ENCODE measurements around the gene METTL25.
"Not testable (repeated sequence)": the region's sequence is repeated elsewhere in the genome, so short reads cannot be mapped to it uniquely, and the experiment has no call there.

Gene METTL25

DNA sequence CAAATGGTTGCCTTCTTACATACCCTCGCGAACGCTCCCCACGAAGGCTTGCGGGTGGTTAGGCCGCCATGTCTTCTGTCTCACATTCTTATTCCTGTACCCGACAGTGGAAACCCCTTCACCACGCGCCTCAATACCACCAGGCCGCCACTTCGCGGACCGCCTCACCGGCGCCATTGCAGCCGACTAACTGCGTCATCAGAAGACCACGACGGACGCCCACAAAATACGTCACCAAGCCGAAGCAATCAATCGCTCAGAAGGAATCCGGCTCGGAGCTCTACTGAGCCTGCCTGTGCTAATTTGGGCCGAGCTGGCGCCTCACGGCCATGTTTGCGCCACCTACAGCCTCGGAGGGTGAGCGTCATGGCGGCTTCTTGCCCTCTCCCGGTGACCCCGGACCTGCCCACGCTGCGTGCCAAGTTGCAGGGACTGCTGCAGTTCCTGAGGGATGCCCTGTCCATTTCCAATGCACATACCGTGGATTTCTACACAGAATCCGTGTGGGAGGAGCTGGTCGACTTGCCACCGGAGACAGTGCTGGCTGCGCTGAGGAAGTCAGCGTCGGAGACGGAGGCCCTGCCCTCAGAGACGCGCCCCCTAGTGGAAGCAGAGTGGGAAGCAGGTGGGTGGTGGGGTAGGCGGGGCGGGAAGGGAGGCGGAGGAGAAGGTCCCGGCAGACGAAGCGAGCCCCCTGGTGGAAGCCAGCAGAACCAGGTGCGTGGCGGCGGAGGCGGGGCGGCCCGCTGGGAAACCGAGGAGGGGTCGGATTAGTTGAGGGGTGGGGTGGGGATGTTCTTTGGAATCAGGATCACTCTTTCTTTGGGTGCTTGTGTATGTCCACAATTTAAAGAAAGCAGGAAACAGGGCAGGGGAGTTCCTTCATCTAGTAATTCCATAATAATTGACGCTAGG is at the start of gene METTL25, which contains the start of gene CCDC59:
Gene METTL25 (plus strand): TSS at position 330 of the 915 bp plus-strand sequence. CDS start 37 bp downstream, at position 367.
Gene CCDC59 (minus strand): TSS at position 188 of the 915 bp plus-strand sequence. CDS start 11 bp downstream, at position 177.
- DNase-seq (ENCODE audit: low spot score in 2 of 2) (peak; percentile 97), ATAC-seq (peak; percentile 97)
- Mint-ChIP-seq H3K4me1 (peaks cover 28% of the 10 kb centered on the region), H3K36me3 (peaks cover 50% of the 10 kb centered on the region), H3K9me3 (no peaks in the 10 kb centered on the region), H3K4me3 (peak within 1 kb of the TSS; percentile 93), H3K27ac (peak within 1 kb of the TSS; percentile 99)

- no peaks in the 10 kb centered on the region for H3K36me3 Mint-ChIP-seq
Observed at GRCh38 chr12:82314406-82314892, 43.9 kb upstream of the METTL25 start.

DNA sequence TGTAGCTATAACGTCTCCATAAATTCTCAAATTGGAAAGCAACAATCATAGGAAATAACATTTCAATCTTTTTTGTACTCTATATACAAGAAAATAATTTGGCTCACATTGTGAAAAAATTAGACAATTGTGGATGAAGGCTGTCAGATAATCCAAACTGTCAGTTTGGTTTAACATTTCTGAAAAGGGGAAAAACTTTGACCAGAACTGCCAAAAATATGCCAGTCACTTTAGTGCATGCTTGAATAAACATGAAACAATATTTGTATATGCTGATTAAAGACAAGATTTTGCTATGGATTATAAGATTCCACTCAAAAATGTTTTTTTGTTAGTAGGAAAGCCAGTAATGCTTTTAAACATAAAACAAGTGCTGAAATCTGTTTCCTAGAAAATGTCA is 39.1 kb upstream of the METTL25 start:
- no peaks in the 10 kb centered on the region for H3K36me3 Mint-ChIP-seq
- no peaks in the 10 kb centered on the region for H3K9me3 Mint-ChIP-seq
- DNase-seq (ENCODE audit: low spot score in 2 of 2) (no peak), ATAC-seq (no peak)
- no peak overlapping the region for H3K4me3 Mint-ChIP-seq
- H3K4me1 Mint-ChIP-seq = no peaks in the 10 kb centered on the region
- H3K27ac Mint-ChIP-seq = no peak overlapping the region

More at GRCh38 chr12:82314406-82314892, 43.9 kb upstream of the METTL25 start:
- ATAC-seq (no peak), DNase-seq (ENCODE audit: low spot score in 2 of 2) (no peak)
- peaks cover 2% of the 10 kb centered on the region for H3K9me3 Mint-ChIP-seq
- H3K27ac Mint-ChIP-seq = no peak overlapping the region
- no peak overlapping the region for H3K4me3 Mint-ChIP-seq
- no peaks in the 10 kb centered on the region for H3K4me1 Mint-ChIP-seq

- Mint-ChIP-seq H3K4me3 (no peak overlapping the region), H3K4me1 (no peaks in the 10 kb centered on the region), H3K36me3 (no peaks in the 10 kb centered on the region), H3K27ac (no peak overlapping the region), H3K9me3 (no peaks in the 10 kb centered on the region)
- ATAC-seq (no peak), DNase-seq (ENCODE audit: low spot score in 2 of 2) (no peak)
Observed at GRCh38 chr12:82325540-82326336, 32.6 kb upstream of the METTL25 start.

DNA sequence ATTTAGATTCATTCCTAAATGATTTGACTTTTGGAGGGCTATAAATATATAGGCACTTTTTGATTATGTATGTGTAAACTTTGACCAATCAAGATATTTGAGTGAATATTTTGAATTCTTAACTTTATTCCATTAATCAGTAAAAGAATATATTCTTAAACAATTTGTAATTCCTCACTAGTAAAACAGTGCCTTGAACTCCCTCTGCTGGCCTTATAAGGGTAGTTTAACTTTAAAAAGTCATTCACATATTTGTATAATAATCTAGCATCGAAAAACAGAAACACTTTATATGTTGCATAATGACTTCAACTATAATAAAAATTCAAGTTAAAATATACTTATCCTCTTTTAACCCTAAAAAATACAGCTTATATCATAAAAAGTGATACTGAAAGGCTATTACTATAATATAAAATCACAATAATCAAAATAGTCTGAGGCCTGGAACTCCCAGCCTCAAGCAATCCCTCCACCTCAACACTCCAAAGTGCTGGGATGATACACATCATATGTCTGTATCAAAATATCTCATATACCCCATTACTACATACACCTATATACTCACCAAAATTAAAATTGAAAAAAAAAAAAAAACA is 31.3 kb upstream of the METTL25 start:
- DNase-seq (ENCODE audit: low spot score in 2 of 2) = no peak
- no peaks in the 10 kb centered on the region for H3K9me3 Mint-ChIP-seq
- H3K4me1 Mint-ChIP-seq = no peaks in the 10 kb centered on the region
- no peak for ATAC-seq
- no peak overlapping the region for H3K27ac Mint-ChIP-seq
- H3K4me3 Mint-ChIP-seq = no peak overlapping the region
- no peaks in the 10 kb centered on the region for H3K36me3 Mint-ChIP-seq

- H3K4me1 Mint-ChIP-seq = no peaks in the 10 kb centered on the region
- no peaks in the 10 kb centered on the region for H3K36me3 Mint-ChIP-seq
- H3K27ac Mint-ChIP-seq = no peak overlapping the region
- no peaks in the 10 kb centered on the region for H3K9me3 Mint-ChIP-seq
- no peak overlapping the region for H3K4me3 Mint-ChIP-seq
- ATAC-seq (no peak), DNase-seq (ENCODE audit: low spot score in 2 of 2) (no peak)
Observed at GRCh38 chr12:82327861-82328260, 30.5 kb upstream of the METTL25 start.

GRCh38 chr12:82329508-82329907 is 28.8 kb upstream of the METTL25 start:
- ATAC-seq (no peak), DNase-seq (ENCODE audit: low spot score in 2 of 2) (no peak)
- H3K36me3 Mint-ChIP-seq = no peaks in the 10 kb centered on the region
- no peak overlapping the region for H3K27ac Mint-ChIP-seq
- no peaks in the 10 kb centered on the region for H3K9me3 Mint-ChIP-seq
- H3K4me1 Mint-ChIP-seq = no peaks in the 10 kb centered on the region
- no peak overlapping the region for H3K4me3 Mint-ChIP-seq

- no peak overlapping the region for H3K27ac Mint-ChIP-seq
- DNase-seq (ENCODE audit: low spot score in 2 of 2) (no peak), ATAC-seq (no peak)
- peaks cover 62% of the 10 kb centered on the region for H3K36me3 Mint-ChIP-seq
- no peaks in the 10 kb centered on the region for H3K9me3 Mint-ChIP-seq
- H3K4me1 Mint-ChIP-seq = no peaks in the 10 kb centered on the region
- H3K4me3 Mint-ChIP-seq = no peak overlapping the region
Observed at GRCh38 chr12:82350161-82350560, 8.2 kb upstream of the METTL25 start.

- ATAC-seq = no peak
- DNase-seq (ENCODE audit: low spot score in 2 of 2) = no peak
- Mint-ChIP-seq H3K4me3 (no peak overlapping the region), H3K9me3 (no peaks in the 10 kb centered on the region), H3K36me3 (peaks cover 74% of the 10 kb centered on the region), H3K27ac (no peak overlapping the region), H3K4me1 (peaks cover 3% of the 10 kb centered on the region)
Observed at GRCh38 chr12:82351390-82351789, 6.9 kb upstream of the METTL25 start.

DNA sequence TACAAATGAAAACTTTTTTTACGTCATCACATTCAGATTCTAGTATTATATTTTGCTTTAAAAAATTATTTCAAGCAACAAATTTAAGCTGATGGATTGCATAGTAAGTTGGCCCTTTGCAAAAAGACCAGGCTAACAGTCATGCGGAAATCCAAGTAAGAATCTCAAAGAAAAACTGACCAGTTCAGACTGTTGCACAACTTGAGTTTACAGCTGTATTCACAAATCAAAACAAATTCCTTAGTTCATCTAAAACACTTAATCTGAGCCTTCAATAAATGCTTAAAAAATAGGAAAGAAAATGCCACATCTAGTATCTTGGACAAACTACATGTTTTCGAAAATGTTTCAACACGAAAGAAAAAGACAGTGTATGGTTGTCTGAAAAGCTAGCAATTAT is 989 bp upstream of the METTL25 start:
- Mint-ChIP-seq H3K36me3 (peaks cover 61% of the 10 kb centered on the region), H3K27ac (peak overlapping the region; percentile 99), H3K9me3 (no peaks in the 10 kb centered on the region), H3K4me3 (peak overlapping the region; percentile 93), H3K4me1 (peaks cover 23% of the 10 kb centered on the region)
- DNase-seq (ENCODE audit: low spot score in 2 of 2) (no peak), ATAC-seq (no peak)

DNA sequence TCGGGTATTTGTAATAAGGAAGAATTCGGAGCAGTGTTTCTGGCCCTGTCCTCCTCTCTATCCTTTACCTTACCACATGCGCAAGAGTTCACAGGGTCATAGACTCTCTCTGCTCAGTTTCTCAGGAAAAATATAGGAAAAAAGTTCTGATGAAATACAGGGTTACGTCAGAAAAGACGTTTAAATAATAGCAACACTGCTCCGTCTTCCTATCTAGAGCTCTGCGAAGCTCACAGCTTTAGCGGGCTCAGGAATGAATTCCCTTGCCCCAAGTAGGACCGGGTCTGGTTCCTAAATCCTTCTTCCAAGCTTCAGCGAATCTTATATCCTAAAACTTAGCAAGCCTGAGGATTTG is 507 bp upstream of the METTL25 start:
- DNase-seq (ENCODE audit: low spot score in 2 of 2) (no peak), ATAC-seq (no peak)
- H3K36me3 Mint-ChIP-seq = peaks cover 56% of the 10 kb centered on the region
- peaks cover 28% of the 10 kb centered on the region for H3K4me1 Mint-ChIP-seq
- no peaks in the 10 kb centered on the region for H3K9me3 Mint-ChIP-seq
- peak overlapping the region; percentile 93 for H3K4me3 Mint-ChIP-seq
- peak overlapping the region; percentile 99 for H3K27ac Mint-ChIP-seq

GRCh38 chr12:82359115-82359478 is 768 bp downstream of the METTL25 start:
- Mint-ChIP-seq H3K4me1 (peaks cover 28% of the 10 kb centered on the region), H3K36me3 (peaks cover 44% of the 10 kb centered on the region), H3K27ac (peak overlapping the region; percentile 99), H3K9me3 (no peaks in the 10 kb centered on the region), H3K4me3 (peak overlapping the region; percentile 93)
- DNase-seq (ENCODE audit: low spot score in 2 of 2) (no peak), ATAC-seq (no peak)

- peaks cover 26% of the 10 kb centered on the region for H3K36me3 Mint-ChIP-seq
- not testable (repeated sequence) for ATAC-seq; DNase-seq (ENCODE audit: low spot score in 2 of 2); H3K9me3 Mint-ChIP-seq; H3K4me3 Mint-ChIP-seq; H3K27ac Mint-ChIP-seq
- peaks cover 34% of the 10 kb centered on the region for H3K4me1 Mint-ChIP-seq
Observed at GRCh38 chr12:82360834-82361233, 2.5 kb downstream of the METTL25 start.

- Mint-ChIP-seq H3K4me1 (peaks cover 30% of the 10 kb centered on the region), H3K9me3 (no peaks in the 10 kb centered on the region), H3K27ac (no peak overlapping the region), H3K4me3 (no peak overlapping the region), H3K36me3 (peaks cover 20% of the 10 kb centered on the region)
- ATAC-seq (no peak), DNase-seq (ENCODE audit: low spot score in 2 of 2) (no peak)
Observed at GRCh38 chr12:82361461-82361915, 3.2 kb downstream of the METTL25 start.

DNA sequence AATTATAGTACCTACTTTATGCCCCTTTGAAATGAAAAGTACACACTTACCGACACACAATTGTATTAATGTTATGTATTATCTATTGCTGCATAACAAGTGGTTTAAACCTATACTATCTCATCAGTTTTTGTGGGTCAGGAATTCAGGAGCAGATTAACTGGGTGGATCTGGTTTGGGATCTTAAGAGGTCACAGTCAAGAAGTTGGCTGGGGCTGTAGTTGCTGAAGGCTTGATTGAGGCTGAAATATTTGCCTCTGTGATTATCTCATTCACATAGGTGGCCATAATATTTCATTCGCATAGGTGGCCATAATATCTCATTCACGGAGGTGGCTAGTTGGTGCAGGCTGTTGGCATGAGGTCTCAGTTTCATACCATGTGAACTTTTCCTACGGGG is 5.7 kb downstream of the METTL25 start:
- H3K36me3 Mint-ChIP-seq = no peaks in the 10 kb centered on the region
- DNase-seq (ENCODE audit: low spot score in 2 of 2) (no peak), ATAC-seq (no peak)
- H3K9me3 Mint-ChIP-seq = no peaks in the 10 kb centered on the region
- peak overlapping the region; percentile 33 for H3K27ac Mint-ChIP-seq
- no peak overlapping the region for H3K4me3 Mint-ChIP-seq
- peaks cover 22% of the 10 kb centered on the region for H3K4me1 Mint-ChIP-seq

Measured in stimulated activated effector memory CD8-positive, alpha-beta T cell treated with anti-CD3 and anti-CD28 coated beads, Interleukin-12 subunit alpha, Interleukin-12 subunit beta, amount 100 ng/mL, for 72 hours (primary cell).